OCI-LY1 (cell line): ENCODE measurements around the gene CCM2.

Experiments used
- CTCF ChIP-seq: fragments of 200-600 bp; sonication (generic), shearing (Covaris generic); IDR thresholded peaks from 2 replicates; pipeline ENCODE4 v1.5.1; 2017; ENCODE audit warnings: mild to moderate bottlenecking, antibody characterized with exemption, low read length, moderate library complexity, mixed read lengths
- EZH2 ChIP-seq: fragments of 200-600 bp; sonication (generic), shearing (Covaris generic); IDR thresholded peaks from 2 replicates; pipeline ENCODE4 v1.8.0; 2017; ENCODE audit warnings: borderline replicate concordance, mixed run types, mild to moderate bottlenecking, antibody characterized with exemption, low read length, moderate library complexity, mixed read lengths

GRCh38 chr7:44973610-44974401 is 26.2 kb upstream of the CCM2 start:
- TF ChIP-seq CTCF (peak; percentile 69), EZH2 (no peak)
